Hepatocyte (in vitro differentiated cells): ENCODE results near the gene CRNN.

Experiments
- CTCF ChIP-seq: fragments of 200-600 bp; sonication (generic); IDR thresholded peaks from 2 replicates; pipeline ENCODE4 v1.5.1; 2016; ENCODE audit warnings: antibody characterized with exemption, mild to moderate bottlenecking; ENCODE audit not compliant: poor library complexity
- EZH2 ChIP-seq: fragments of 200-600 bp; sonication (generic); IDR thresholded peaks from 2 replicates; pipeline ENCODE4 v1.6.1; 2016; ENCODE audit warnings: antibody characterized with exemption, mild to moderate bottlenecking, borderline replicate concordance

DNA sequence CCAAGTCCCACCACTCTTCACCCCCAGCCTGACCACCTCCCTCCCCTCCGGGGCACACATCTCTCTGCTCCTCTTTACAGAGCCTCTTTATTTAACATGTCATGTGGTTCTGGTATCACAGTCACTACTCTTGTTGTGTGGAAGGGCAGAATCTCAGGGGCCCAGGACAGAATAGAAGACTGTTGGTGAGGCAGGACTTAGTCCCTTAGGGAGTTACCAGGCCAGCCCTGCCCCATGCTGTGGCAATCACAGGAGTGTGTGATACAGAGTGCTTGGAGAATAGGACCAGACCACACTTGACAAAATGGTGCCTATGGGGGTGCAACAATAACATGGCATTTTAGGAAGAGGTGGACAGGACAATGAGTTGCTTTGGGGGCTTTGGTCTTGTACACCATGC, 43.0 kb upstream of the CRNN start:
- no peak for TF ChIP-seq CTCF
- no peak for TF ChIP-seq EZH2
